HEK293T (cell line): ENCODE measurements around the gene C8B.

ENCODE experiments used
- CTCF ChIA-PET: fragments of 350-600 bp; formaldehyde crosslinking; extraction: SDS; loops from one replicate; lab custom pipeline; 2021; ENCODE audit warnings: antibody characterized with exemption, inconsistent platforms; lab: Yijun Ruan, JAX
- POLR2A ChIA-PET: fragments of 350-600 bp; formaldehyde crosslinking; extraction: SDS; loops from one replicate; lab custom pipeline; 2020; ENCODE audit warnings: antibody characterized with exemption, inconsistent platforms; lab: Yijun Ruan, JAX
- DNase-seq: peaks from one replicate; pipeline ENCODE4 v3.0.0; 2012; ENCODE audit warnings: mixed read lengths; ENCODE audit errors: extremely low spot score
- ARNT ChIP-seq: fragments of 450-650 bp; IDR thresholded peaks from 2 replicates; pipeline ENCODE4 v1.6.1; 2017; ENCODE audit warnings: mild to moderate bottlenecking
- BHLHE40 ChIP-seq: fragments of 450-650 bp; IDR thresholded peaks from 2 replicates; pipeline ENCODE4 v1.6.1; 2016; ENCODE audit warnings: mild to moderate bottlenecking, moderate library complexity, borderline replicate concordance
- CTBP1 ChIP-seq: fragments of 450-650 bp; IDR thresholded peaks from 2 replicates; pipeline ENCODE4 v1.6.1; 2016; ENCODE audit warnings: borderline replicate concordance
- ELF4 ChIP-seq: fragments of 450-650 bp; IDR thresholded peaks from 2 replicates; pipeline ENCODE4 v1.6.1; 2017; ENCODE audit warnings: antibody characterized with exemption
- FOXA1 ChIP-seq: fragments of 450-650 bp; IDR thresholded peaks from 2 replicates; pipeline ENCODE4 v1.6.1; 2016; ENCODE audit warnings: mild to moderate bottlenecking
- FOXK2 ChIP-seq: fragments of 450-650 bp; IDR thresholded peaks from 2 replicates; pipeline ENCODE4 v1.6.1; 2016; ENCODE audit warnings: mild to moderate bottlenecking
- FOXM1 ChIP-seq: fragments of 450-650 bp; IDR thresholded peaks from 2 replicates; pipeline ENCODE4 v1.6.1; 2017; ENCODE audit warnings: mild to moderate bottlenecking, borderline replicate concordance
- HDGF ChIP-seq: fragments of 450-650 bp; IDR thresholded peaks from 2 replicates; pipeline ENCODE4 v1.6.1; 2017; ENCODE audit warnings: antibody characterized with exemption, borderline replicate concordance
- L3MBTL2 ChIP-seq: fragments of 450-650 bp; conservative IDR thresholded peaks from 2 replicates; pipeline ENCODE4 v1.6.1; 2016; ENCODE audit warnings: mild to moderate bottlenecking
- LEF1 ChIP-seq: fragments of 450-650 bp; IDR thresholded peaks from 2 replicates; pipeline ENCODE4 v1.6.1; 2017; ENCODE audit warnings: mild to moderate bottlenecking, borderline replicate concordance
- NFRKB ChIP-seq: fragments of 450-650 bp; IDR thresholded peaks from 2 replicates; pipeline ENCODE4 v1.6.1; 2016; ENCODE audit warnings: mild to moderate bottlenecking, moderate library complexity
- PKNOX1 ChIP-seq: fragments of 450-650 bp; IDR thresholded peaks from 2 replicates; pipeline ENCODE4 v1.6.1; 2016
- SP1 ChIP-seq: fragments of 450-650 bp; IDR thresholded peaks from 2 replicates; pipeline ENCODE4 v1.6.1; 2017
- SUZ12 ChIP-seq: fragments of 450-650 bp; IDR thresholded peaks from 2 replicates; pipeline ENCODE4 v1.6.1; 2016; ENCODE audit warnings: mild to moderate bottlenecking
- TARDBP ChIP-seq: fragments of 450-650 bp; IDR thresholded peaks from 2 replicates; pipeline ENCODE4 v1.6.1; 2016
- ZNF384 ChIP-seq: fragments of 450-650 bp; IDR thresholded peaks from 2 replicates; pipeline ENCODE4 v1.6.1; 2016

The C8B gene

GRCh38 chr1:56917356-56917755 is 48.5 kb downstream of the C8B start:
- no peak for DNase-seq
- CTCF ChIA-PET: no interaction called here
- POLR2A ChIA-PET: no interaction called here
- TF ChIP-seq LEF1: no peak
- TF ChIP-seq BHLHE40: no peak
- no peak for TF ChIP-seq FOXA1
- TF ChIP-seq TARDBP: no peak
- no peak for TF ChIP-seq FOXM1
- TF ChIP-seq NFRKB: no peak

- no peak for DNase-seq
- no peak for TF ChIP-seq PKNOX1
- no peak for TF ChIP-seq ELF4
- no peak for TF ChIP-seq HDGF
- TF ChIP-seq FOXM1: no peak
- no peak for TF ChIP-seq LEF1
- TF ChIP-seq ZNF384: no peak
- TF ChIP-seq CTBP1: no peak
- TF ChIP-seq FOXK2: no peak
- no peak for TF ChIP-seq BHLHE40
- TF ChIP-seq TARDBP: no peak
- no peak for TF ChIP-seq L3MBTL2
- no peak for TF ChIP-seq SP1
- TF ChIP-seq ARNT: no peak
- ChIA-PET CTCF (no interaction called here), POLR2A (no interaction called here)
Observed at GRCh38 chr1:56916630-56917029, 49.2 kb downstream of the C8B start.

GRCh38 chr1:56915960-56916359 is 49.9 kb downstream of the C8B start:
- ChIA-PET POLR2A (no interaction called here), CTCF (no interaction called here)
- no peak for DNase-seq

GRCh38 chr1:56912325-56912724 is 53.5 kb downstream of the C8B start:
- POLR2A ChIA-PET: no interaction called here
- no peak for DNase-seq
- CTCF ChIA-PET: no interaction called here
- TF ChIP-seq FOXA1 (no peak), FOXK2 (no peak), TARDBP (no peak), ZNF384 (no peak), ELF4 (no peak), NFRKB (no peak), CTBP1 (no peak), FOXM1 (no peak), SUZ12 (no peak), PKNOX1 (no peak), ARNT (no peak), LEF1 (no peak), L3MBTL2 (no peak), BHLHE40 (no peak), HDGF (no peak), SP1 (no peak)

More at GRCh38 chr1:56915960-56916359, 49.9 kb downstream of the C8B start:
- TF ChIP-seq PKNOX1: no peak
- TF ChIP-seq FOXA1: no peak

GRCh38 chr1:56911098-56911938 is 54.5 kb downstream of the C8B start:
- TF ChIP-seq BHLHE40 (no peak), SUZ12 (no peak), PKNOX1 (no peak), L3MBTL2 (no peak), ZNF384 (no peak), HDGF (no peak), LEF1 (no peak), ARNT (no peak), CTBP1 (no peak), FOXK2 (no peak), ELF4 (no peak), SP1 (no peak)
- POLR2A ChIA-PET: no interaction called here
- DNase-seq: no peak
- CTCF ChIA-PET: no interaction called here

- POLR2A ChIA-PET: no interaction called here
- no peak for DNase-seq
- CTCF ChIA-PET: no interaction called here
- TF ChIP-seq CTBP1: no peak
- TF ChIP-seq LEF1: no peak
- TF ChIP-seq NFRKB: no peak
- no peak for TF ChIP-seq BHLHE40
Observed at GRCh38 chr1:56910441-56910985, 55.3 kb downstream of the C8B start.
